GM18507 (cell line): ENCODE measurements around the gene MOSPD3.

ENCODE experiments used
- DNase-seq: peaks from one replicate; pipeline ENCODE4 v3.0.0; 2011; ENCODE audit warnings: low read depth; ENCODE audit not compliant: insufficient read length; ENCODE audit errors: extremely low spot score
- FAIRE-seq: peaks from 2 replicates; lab custom pipeline; 2011; peaks lifted over from hg19 to GRCh38; lab: Jason Lieb, UNC

Gene MOSPD3

GRCh38 chr7:100574362-100575205, 37.8 kb upstream of the MOSPD3 start:
- FAIRE-seq (no peak), DNase-seq (no peak)

- DNase-seq (no peak), FAIRE-seq (no peak)
Measured at GRCh38 chr7:100575206-100575631, 37.1 kb upstream of the MOSPD3 start.

- DNase-seq (no peak), FAIRE-seq (no peak)
Measured at GRCh38 chr7:100575746-100576383, 36.5 kb upstream of the MOSPD3 start.

- DNase-seq: no peak
Measured at GRCh38 chr7:100576384-100576993, 35.9 kb upstream of the MOSPD3 start.

GRCh38 chr7:100577103-100577502, 35.2 kb upstream of the MOSPD3 start:
- no peak for FAIRE-seq
- no peak for DNase-seq

More at GRCh38 chr7:100576384-100576993, 35.9 kb upstream of the MOSPD3 start:
- no peak for FAIRE-seq

DNA sequence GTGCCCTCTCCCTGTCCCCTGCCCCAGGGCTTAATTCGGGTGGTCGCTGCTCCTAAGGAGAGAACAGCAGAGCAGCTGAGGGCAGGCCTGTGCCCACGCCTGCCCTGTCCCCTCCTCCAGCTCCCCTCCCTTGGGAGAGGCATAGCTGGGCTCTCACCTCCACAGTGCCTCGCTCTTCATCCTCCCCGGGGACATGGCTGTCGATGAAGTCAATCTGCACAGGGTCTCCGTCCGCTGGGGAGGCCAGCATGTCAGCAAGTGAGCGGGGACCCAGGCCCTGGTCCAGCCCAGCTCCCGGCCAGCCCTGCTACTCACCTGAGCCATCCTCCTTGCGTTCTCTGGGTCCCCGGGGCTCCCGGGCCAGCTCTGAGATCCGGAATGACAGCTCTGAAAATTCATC, 34.8 kb upstream of the MOSPD3 start:
- FAIRE-seq (no peak), DNase-seq (no peak)

GRCh38 chr7:100578246-100579183, 33.8 kb upstream of the MOSPD3 start:
- DNase-seq (no peak), FAIRE-seq (no peak)

- FAIRE-seq: peak; percentile 51
- DNase-seq: no peak
Measured at GRCh38 chr7:100580466-100581283, 31.7 kb upstream of the MOSPD3 start.

DNA sequence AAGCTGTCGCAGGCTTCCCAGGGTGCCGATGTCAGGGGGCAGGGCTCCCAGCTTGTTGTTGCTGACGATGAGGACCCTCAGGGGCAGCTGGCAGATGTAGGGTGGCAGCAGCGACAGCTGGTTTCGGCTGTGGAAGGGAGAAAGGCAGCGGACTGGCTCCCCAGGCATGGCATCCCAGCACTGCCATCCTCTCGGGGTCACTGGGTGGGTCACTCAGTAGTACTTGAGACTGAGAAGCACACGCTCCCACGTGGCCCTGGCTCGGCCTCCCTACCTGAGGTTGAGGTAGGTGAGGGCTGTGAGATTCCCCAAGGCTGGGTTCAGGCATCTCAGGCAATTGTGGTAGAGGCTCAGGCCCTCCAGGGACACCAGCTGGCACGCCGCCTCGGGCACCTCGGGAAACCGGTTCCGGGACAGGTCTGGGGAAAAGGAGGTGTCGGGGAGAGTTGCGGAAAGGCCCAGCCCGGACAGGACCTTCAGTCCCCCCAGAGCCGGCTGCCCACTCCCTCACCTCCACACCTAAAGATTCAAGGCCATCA, 30.2 kb upstream of the MOSPD3 start:
- FAIRE-seq (no peak), DNase-seq (no peak)

- no peak for DNase-seq
- FAIRE-seq: no peak
Measured at GRCh38 chr7:100582650-100583049, 29.7 kb upstream of the MOSPD3 start.

GRCh38 chr7:100583132-100584053, 28.9 kb upstream of the MOSPD3 start:
- peak; percentile 32 for DNase-seq
- peak; percentile 87 for FAIRE-seq

- DNase-seq (no peak), FAIRE-seq (peak; percentile 69)
Measured at GRCh38 chr7:100584054-100584682, 28.2 kb upstream of the MOSPD3 start.

GRCh38 chr7:100584683-100585510, 27.4 kb upstream of the MOSPD3 start:
- DNase-seq (no peak), FAIRE-seq (no peak)

GRCh38 chr7:100585511-100586265, 26.7 kb upstream of the MOSPD3 start, which contains the start of gene LRCH4:
Gene LRCH4, minus strand, starts transcription at chr7:100586129. Its CDS starts 29 bp downstream, at chr7:100586100.
- DNase-seq (peak; percentile 99), FAIRE-seq (peak; percentile 26)

DNA sequence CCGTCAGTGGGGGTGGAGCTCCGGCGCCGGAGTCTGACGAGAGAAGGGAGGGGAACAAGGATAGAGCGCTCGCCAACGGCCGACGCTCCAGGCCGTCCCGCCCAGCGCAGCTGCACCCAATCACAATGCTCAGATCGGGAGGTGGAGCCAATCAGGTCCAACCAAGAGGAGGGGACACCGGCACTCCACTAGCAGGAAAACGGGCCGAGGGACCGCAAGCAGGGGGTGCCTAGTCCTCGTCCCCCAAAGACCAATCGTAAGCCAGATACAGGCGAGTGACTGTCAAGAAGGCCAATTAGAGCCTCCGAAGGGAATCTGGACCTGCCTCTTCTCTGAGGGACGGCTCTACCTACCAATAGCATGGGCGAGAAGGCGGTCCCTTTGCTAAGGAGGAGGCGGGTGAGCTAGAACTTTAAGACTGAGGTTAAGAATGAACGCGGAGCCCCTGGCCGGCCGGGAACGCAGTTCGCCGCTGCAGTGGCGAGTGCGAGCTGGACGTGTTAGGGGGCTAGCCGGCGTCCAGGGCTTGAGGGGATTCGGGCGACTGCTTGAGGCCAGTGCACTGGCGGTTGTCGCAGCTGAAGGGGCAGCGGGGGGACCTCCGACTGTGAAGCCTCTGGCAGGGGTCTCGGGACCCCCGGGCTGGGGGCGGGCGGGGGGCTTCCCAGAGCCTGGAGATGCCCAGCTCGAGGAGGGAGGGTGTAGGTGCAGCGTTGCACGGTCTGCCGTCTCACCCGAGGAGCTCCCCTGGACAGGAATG, 25.9 kb upstream of the MOSPD3 start, which contains the start of gene FBXO24:
FBXO24 (plus strand) TSS at position 63 of the 760 bp plus-strand sequence; CDS start at position 361, 298 bp downstream.
- peak; percentile 100 for FAIRE-seq
- peak; percentile 100 for DNase-seq
